ENCODE data around the gene MYH14.
"Not testable (repeated sequence)": the region's sequence is repeated elsewhere in the genome, so short reads cannot be mapped to it uniquely, and the experiment has no call there.

Gene MYH14

GRCh38 chr19:50337031-50337430, 133.6 kb downstream of the MYH14 start:
- DNase-seq = not testable (repeated sequence)

- DNase-seq = no peak
Measured at GRCh38 chr19:50340331-50340730, 136.9 kb downstream of the MYH14 start.

- no peak for DNase-seq
Measured at GRCh38 chr19:50341091-50341564, 137.7 kb downstream of the MYH14 start.

GRCh38 chr19:50344661-50345318, 141.4 kb downstream of the MYH14 start:
- no peak for DNase-seq

GRCh38 chr19:50347089-50347581, 143.7 kb downstream of the MYH14 start:
- DNase-seq = not testable (repeated sequence)

- no peak for DNase-seq
Measured at GRCh38 chr19:50349277-50350057, 146.0 kb downstream of the MYH14 start.

GRCh38 chr19:50352242-50352641, 148.8 kb downstream of the MYH14 start:
- DNase-seq = no peak

GRCh38 chr19:50353487-50353880, 150.1 kb downstream of the MYH14 start:
- DNase-seq = not testable (repeated sequence)

GRCh38 chr19:50356691-50357177, 153.3 kb downstream of the MYH14 start:
- no peak for DNase-seq

GRCh38 chr19:50357178-50358100, 154.0 kb downstream of the MYH14 start:
- DNase-seq = peak; percentile 70

- no peak for DNase-seq
Measured at GRCh38 chr19:50358483-50359327, 155.3 kb downstream of the MYH14 start.

- DNase-seq = no peak
Measured at GRCh38 chr19:50359328-50359818, 156.0 kb downstream of the MYH14 start.

Data from NCI-H2171 (cell line).